HepG2 (cell line): Measurements from ENCODE around the gene VAV2. TPM values are rescaled to one million over a fixed set of nuclear protein-coding genes. Genes with fewer than 3 reads are reported as not detected.

Experiments used
- ATAC-seq: fragments of 200-7000 bp; cut with Tn5 transposase; 3 replicates; pipeline ENCODE4 v1.9.1; 2020; ENCODE audit warnings: mild to moderate bottlenecking, moderate library complexity
- BruUV-seq: library from RNA; stranded (reverse); fragments of 400-500 nt; replicated peaks from 2 replicates; lab custom pipeline; 2021; lab: Mats Ljungman, UMichigan
- CTCF ChIA-PET: fragments of 300-600 bp; formaldehyde crosslinking; extraction: SDS; loops from one replicate; lab custom pipeline; 2021; ENCODE audit warnings: low total read pairs, inconsistent platforms, low intra/inter-chr PET ratio; lab: Yijun Ruan, JAX
- POLR2A ChIA-PET: fragments of 350-600 bp; sonication (Branson Sonifier 250); formaldehyde crosslinking; loops from one replicate; lab custom pipeline; 2020; ENCODE audit warnings: antibody characterized with exemption, inconsistent platforms; lab: Yijun Ruan, JAX
- DNase-seq: peaks from one replicate; pipeline ENCODE4 v3.0.0-alpha.2; 2015; ENCODE audit warnings: low spot score
- FAIRE-seq: peaks from 3 replicates; lab custom pipeline; 2011; peaks lifted over from hg19 to GRCh38; lab: Jason Lieb, UNC
- H2AFZ ChIP-seq: one replicate; pipeline ENCODE4 v1.6.1; 2011; ENCODE audit warnings: low read length, inconsistent platforms
- H3K27ac ChIP-seq: fragments of 300-600 bp; 3 replicates; pipeline ENCODE4 v1.8.0; 2011; ENCODE audit warnings: mixed run types, mild to moderate bottlenecking, mixed read lengths, low read length, inconsistent platforms; ENCODE audit not compliant: insufficient read depth; ENCODE audit errors: extremely low read length
- H3K27me3 ChIP-seq, 2 experiments: fragments of 200-600 bp in 1 of 2; 2 replicates in 1 of 2; 3 replicates in 1 of 2; pipeline versions ENCODE4 v1.6.0 to v1.8.0; 2011; ENCODE audit warnings: low read length in 2 of 2, mild to moderate bottlenecking in 2 of 2, moderate library complexity in 2 of 2, inconsistent platforms in 1 of 2; ENCODE audit not compliant: insufficient read depth in 2 of 2, control insufficient read depth in 1 of 2
- H3K36me3 ChIP-seq, 2 experiments: fragments of 200-600 bp in 1 of 2; replicated peaks in 1 of 2; 2 replicates in 1 of 2; 3 replicates in 1 of 2; pipeline versions ENCODE4 v1.5.1 to v1.8.0; 2011; ENCODE audit warnings: low read length in 2 of 2, inconsistent platforms in 1 of 2; ENCODE audit not compliant: insufficient read depth in 2 of 2, control insufficient read depth in 1 of 2
- H3K4me1 ChIP-seq: 2 replicates; pipeline ENCODE4 v1.5.1; 2012; ENCODE audit warnings: low read length, inconsistent platforms; ENCODE audit not compliant: insufficient read depth
- H3K4me2 ChIP-seq: 2 replicates; pipeline ENCODE4 v1.6.0; 2011; ENCODE audit warnings: low read depth, low read length, inconsistent platforms
- H3K4me3 ChIP-seq, 3 experiments: fragments of 200-600 bp in 1 of 3; sonication (generic), shearing (Covaris generic) in 1 of 3; replicated peaks in 1 of 3; 2 replicates each; pipeline ENCODE4 v1.5.1; 2011 to 2016; ENCODE audit warnings: low read length in 3 of 3, inconsistent platforms in 2 of 3, low read depth in 2 of 3, mild to moderate bottlenecking in 2 of 3, control low read depth in 1 of 3, mixed read lengths in 1 of 3; ENCODE audit not compliant: insufficient read depth in 1 of 3
- H3K79me2 ChIP-seq: one replicate; pipeline ENCODE4 v1.6.1; 2011; ENCODE audit warnings: low read length, inconsistent platforms; ENCODE audit not compliant: insufficient read depth
- H3K9ac ChIP-seq: 2 replicates; pipeline ENCODE4 v1.6.0; 2011; ENCODE audit warnings: mild to moderate bottlenecking, low read depth, low read length, inconsistent platforms; ENCODE audit not compliant: insufficient read depth
- H3K9me3 ChIP-seq: 2 replicates; pipeline ENCODE4 v1.5.1; 2012; ENCODE audit warnings: mild to moderate bottlenecking, low read length
- H4K20me1 ChIP-seq: 2 replicates; pipeline ENCODE4 v1.6.0; 2011; ENCODE audit warnings: inconsistent platforms, mild to moderate bottlenecking, low read length, moderate library complexity; ENCODE audit not compliant: insufficient read depth
- BHLHE40 ChIP-seq: IDR thresholded peaks from 2 replicates; pipeline ENCODE4 v1.6.1; 2011; ENCODE audit warnings: low read length, improper control_type of control experiment
- ELF4 ChIP-seq: sonication (generic); formaldehyde crosslinking; IDR thresholded peaks from 2 replicates; pipeline ENCODE4 v1.5.0; 2020; ENCODE audit warnings: missing genetic modification reagents, mild to moderate bottlenecking, moderate library complexity, borderline replicate concordance
- HNF4A ChIP-seq: sonication (generic); formaldehyde crosslinking; IDR thresholded peaks from 2 replicates; pipeline ENCODE4 v1.4.0; 2020; ENCODE audit warnings: missing genetic modification reagents
- HNRNPL ChIP-seq: fragments of 200-400 bp; formaldehyde crosslinking; IDR thresholded peaks from 2 replicates; pipeline ENCODE4 v1.6.1; 2017; ENCODE audit warnings: mild to moderate bottlenecking, low read depth, low read length
- MED1 ChIP-seq: sonication (generic); formaldehyde crosslinking; IDR thresholded peaks from 2 replicates; pipeline ENCODE4 v1.4.0; 2020; ENCODE audit warnings: missing genetic modification reagents
- NCOR1 ChIP-seq: fragments of 200-600 bp; sonication (generic); IDR thresholded peaks from 2 replicates; pipeline ENCODE4 v1.7.0; 2017; ENCODE audit warnings: antibody characterized with exemption, low read length, borderline replicate concordance
- REPIN1 ChIP-seq: sonication (generic); formaldehyde crosslinking; IDR thresholded peaks from 2 replicates; pipeline ENCODE4 v1.8.0; 2022; ENCODE audit warnings: missing genetic modification reagents, low read depth, mild to moderate bottlenecking, borderline replicate concordance
- SCMH1 ChIP-seq: sonication (generic); formaldehyde crosslinking; IDR thresholded peaks from 2 replicates; pipeline ENCODE4 v1.9.0; 2021; ENCODE audit warnings: missing genetic modification reagents, mild to moderate bottlenecking, borderline replicate concordance
- SOX13 ChIP-seq, 3 experiments: fragments of 450-650 bp in 1 of 3; sonication (generic) in 1 of 3; formaldehyde crosslinking in 1 of 3; IDR thresholded peaks in 2 of 3; conservative IDR thresholded peaks in 1 of 3; 2 replicates each; pipeline versions ENCODE4 v1.5.0 to v1.6.1; 2016 to 2020; ENCODE audit warnings: antibody characterized with exemption in 1 of 3, mild to moderate bottlenecking in 1 of 3, missing compliant biosample characterization in 1 of 3, missing genetic modification reagents in 1 of 3, moderate library complexity in 1 of 3
- TRIM22 ChIP-seq: fragments of 450-650 bp; IDR thresholded peaks from 2 replicates; pipeline ENCODE4 v1.6.1; 2017
- ZKSCAN5 ChIP-seq: sonication (generic); formaldehyde crosslinking; IDR thresholded peaks from 2 replicates; pipeline ENCODE4 v1.5.1; 2020; ENCODE audit warnings: mild to moderate bottlenecking, missing genetic modification reagents
- ZNF382 ChIP-seq: sonication (generic); formaldehyde crosslinking; IDR thresholded peaks from 2 replicates; pipeline ENCODE4 v1.5.0; 2020; ENCODE audit warnings: missing genetic modification reagents, mild to moderate bottlenecking, borderline replicate concordance
- ZNF563 ChIP-seq: sonication (generic); formaldehyde crosslinking; IDR thresholded peaks from 2 replicates; pipeline ENCODE4 v1.8.0; 2022; ENCODE audit warnings: mild to moderate bottlenecking, moderate library complexity, missing genetic modification reagents
- ZNF577 ChIP-seq: sonication (generic); formaldehyde crosslinking; IDR thresholded peaks from 2 replicates; pipeline ENCODE4 v1.4.0; 2020; ENCODE audit warnings: mild to moderate bottlenecking, low read depth, missing genetic modification reagents, borderline replicate concordance
- ZSCAN22 ChIP-seq: sonication (generic); formaldehyde crosslinking; IDR thresholded peaks from 2 replicates; pipeline ENCODE4 v1.4.0; 2020; ENCODE audit warnings: mild to moderate bottlenecking, missing genetic modification reagents
- WGBS: methylation state at CpG from one replicate; pipeline ENCODE4 v1.1.6; 2017; ENCODE audit warnings: low lambda C conversion rate; 5-methylcytosine and 5-hydroxymethylcytosine counted together
- in situ Hi-C: cut with HindIII; loops from 2 replicates; pipeline ENCODE4 v1.10.0; 2017; ENCODE audit warnings: low pct_unique_long_range_greater_than_20kb; ENCODE audit not compliant: extremely low pct_ligation_motif_present
- intact Hi-C: fragments of 100-400 bp; cut with micrococcal nuclease; formaldehyde crosslinking; loops from one replicate; pipeline ENCODE4 v1.10.0; 2022; ENCODE audit not compliant: unreplicated experiment
- polyA plus RNA-seq, 8 experiments: library from polyadenylated mRNA; depleted of rRNA in 3 of 8; stranded (reverse) in 7 of 8; unstranded in 1 of 8; fragments of >200 nt; fragmentation: Illumina TruSeq in 4 of 8; extraction: Trizol in 4 of 8; gene quantifications; 2 replicates each; pipeline versions ENCODE4 v1.2.1 to v1.2.3, GENCODE V29; 2011 to 2016; ENCODE audit warnings: low read depth in 4 of 8, missing spikeins in 1 of 8, mixed read lengths in 1 of 8; ENCODE audit not compliant: insufficient read depth in 1 of 8
- total RNA-seq, 5 experiments: library from RNA; depleted of rRNA; stranded (reverse); fragments of >200 nt; fragmentation: Illumina TruSeq; extraction: Trizol; gene quantifications; 2 replicates each; pipeline ENCODE4 v1.2.3, GENCODE V29; 2016; ENCODE audit warnings: low read depth in 1 of 5
- TF ChIP-seq, protein P1 (sequence below): sonication (generic); formaldehyde crosslinking; conservative IDR thresholded peaks from 2 replicates; pipeline ENCODE4 v1.8.0; 2022; ENCODE audit warnings: low read depth, missing genetic modification reagents
- TF ChIP-seq, protein P2 (sequence below): sonication (generic); formaldehyde crosslinking; IDR thresholded peaks from 2 replicates; pipeline ENCODE4 v1.5.1; 2020; ENCODE audit warnings: missing genetic modification reagents, mild to moderate bottlenecking, borderline replicate concordance
- TF ChIP-seq, protein P3 (sequence below): sonication (generic); formaldehyde crosslinking; IDR thresholded peaks from 2 replicates; pipeline ENCODE4 v1.5.0; 2020; ENCODE audit warnings: missing genetic modification reagents, mild to moderate bottlenecking, borderline replicate concordance

The VAV2 gene
- total and polyA plus RNA-seq, 2 of the 13 experiments (the other 11 are each of a cell fraction or from before 2014, with no cell fraction given), result 22.5 to 22.9 TPM

DNA sequence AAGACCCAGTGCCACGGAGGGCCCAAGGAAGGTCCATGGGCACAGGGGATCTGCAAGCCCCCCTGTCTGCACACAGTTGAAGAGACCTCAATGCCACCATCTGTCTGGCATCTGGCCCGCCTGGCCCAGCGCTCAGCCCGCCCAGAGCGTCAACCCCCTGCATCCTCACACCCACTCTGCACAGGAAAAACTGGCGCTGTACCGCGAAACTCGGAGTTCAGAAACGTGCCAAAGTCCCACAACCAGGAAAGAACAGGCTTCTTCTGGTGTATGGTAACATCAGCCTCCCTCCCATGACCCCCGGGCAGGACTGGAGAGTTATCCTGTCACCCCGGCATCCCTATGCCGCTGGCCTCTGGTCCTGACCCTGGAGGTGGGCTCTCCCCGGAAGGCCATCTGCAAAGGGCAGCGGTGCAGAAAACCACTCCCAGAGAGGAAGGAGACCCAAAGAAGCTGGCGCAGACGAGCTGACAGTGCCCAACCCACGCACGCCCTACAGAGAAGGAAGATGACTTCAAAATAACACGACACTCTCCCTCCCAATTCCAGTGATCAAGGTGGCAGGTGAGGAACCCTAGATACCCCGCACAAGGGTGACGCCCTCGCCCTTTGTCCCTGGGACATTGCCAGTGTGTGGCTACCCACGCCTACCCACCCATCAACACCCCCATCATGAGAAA, 18.9 kb downstream of the VAV2 start:
- BruUV-seq, result no TSS peak
- TF ChIP-seq NCOR1 (no peak), ZNF382 (CRISPR knock-in tag) (no peak), ZNF563 (peak; percentile 36; the same call in 1 of the 2 replicates), MED1 (CRISPR knock-in tag) (no peak), ELF4 (no peak), HNRNPL (no peak), ZNF577 (CRISPR knock-in tag) (no peak), ZKSCAN5 (no peak), SOX13 (IDR thresholded peaks at IDR 0.05) (no peak), SOX13 (CRISPR knock-in tag; conservative IDR thresholded peaks at IDR 0.05 in 1 of 2, IDR thresholded peaks at IDR 0.05 in 1 of 2) (no peak), ZSCAN22 (CRISPR knock-in tag) (no peak), SCMH1 (CRISPR knock-in tag) (no peak), BHLHE40 (no peak), REPIN1 (no peak), TRIM22 (no peak), HNF4A (CRISPR knock-in tag) (no peak)
- TF ChIP-seq, protein P1, sequence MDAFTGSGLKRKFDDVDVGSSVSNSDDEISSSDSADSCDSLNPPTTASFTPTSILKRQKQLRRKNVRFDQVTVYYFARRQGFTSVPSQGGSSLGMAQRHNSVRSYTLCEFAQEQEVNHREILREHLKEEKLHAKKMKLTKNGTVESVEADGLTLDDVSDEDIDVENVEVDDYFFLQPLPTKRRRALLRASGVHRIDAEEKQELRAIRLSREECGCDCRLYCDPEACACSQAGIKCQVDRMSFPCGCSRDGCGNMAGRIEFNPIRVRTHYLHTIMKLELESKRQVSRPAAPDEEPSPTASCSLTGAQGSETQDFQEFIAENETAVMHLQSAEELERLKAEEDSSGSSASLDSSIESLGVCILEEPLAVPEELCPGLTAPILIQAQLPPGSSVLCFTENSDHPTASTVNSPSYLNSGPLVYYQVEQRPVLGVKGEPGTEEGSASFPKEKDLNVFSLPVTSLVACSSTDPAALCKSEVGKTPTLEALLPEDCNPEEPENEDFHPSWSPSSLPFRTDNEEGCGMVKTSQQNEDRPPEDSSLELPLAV, result no peak
- TF ChIP-seq, protein P2, sequence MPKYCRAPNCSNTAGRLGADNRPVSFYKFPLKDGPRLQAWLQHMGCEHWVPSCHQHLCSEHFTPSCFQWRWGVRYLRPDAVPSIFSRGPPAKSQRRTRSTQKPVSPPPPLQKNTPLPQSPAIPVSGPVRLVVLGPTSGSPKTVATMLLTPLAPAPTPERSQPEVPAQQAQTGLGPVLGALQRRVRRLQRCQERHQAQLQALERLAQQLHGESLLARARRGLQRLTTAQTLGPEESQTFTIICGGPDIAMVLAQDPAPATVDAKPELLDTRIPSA (CRISPR knock-in tag), result no peak
- TF ChIP-seq, protein P3, sequence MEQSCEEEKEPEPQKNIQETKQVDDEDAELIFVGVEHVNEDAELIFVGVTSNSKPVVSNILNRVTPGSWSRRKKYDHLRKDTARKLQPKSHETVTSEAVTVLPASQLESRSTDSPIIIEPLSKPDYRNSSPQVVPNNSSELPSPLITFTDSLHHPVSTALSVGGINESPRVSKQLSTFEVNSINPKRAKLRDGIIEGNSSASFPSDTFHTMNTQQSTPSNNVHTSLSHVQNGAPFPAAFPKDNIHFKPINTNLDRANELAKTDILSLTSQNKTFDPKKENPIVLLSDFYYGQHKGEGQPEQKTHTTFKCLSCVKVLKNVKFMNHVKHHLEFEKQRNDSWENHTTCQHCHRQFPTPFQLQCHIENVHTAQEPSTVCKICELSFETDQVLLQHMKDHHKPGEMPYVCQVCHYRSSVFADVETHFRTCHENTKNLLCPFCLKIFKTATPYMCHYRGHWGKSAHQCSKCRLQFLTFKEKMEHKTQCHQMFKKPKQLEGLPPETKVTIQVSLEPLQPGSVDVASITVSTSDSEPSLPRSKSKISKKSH (CRISPR knock-in tag), result no peak

More for the DNA sequence above, 18.9 kb downstream of the VAV2 start:
- ATAC-seq, result no peak
- Histone ChIP-seq H3K4me1 (peaks cover 80% of the 10 kb centered on the region), H4K20me1 (peaks cover 30% of the 10 kb centered on the region; the same call in 1 of the 2 replicates), H3K9me3 (no peaks in the 10 kb centered on the region), H2AFZ (no peak overlapping the region), H3K9ac (no peak overlapping the region), H3K4me3 (no peak overlapping the region), H3K27ac (peak overlapping the region; percentile 68), H3K4me2 (peak overlapping the region; percentile 62), H3K27me3 (no peaks in the 10 kb centered on the region), H3K79me2 (peaks cover 98% of the 10 kb centered on the region), H3K36me3 (peaks cover 3 to 8% of the 10 kb centered on the region in 2 experiments; a peak in 3 of 5 replicates)
- CTCF ChIA-PET, result no interaction called here
- intact Hi-C loops (no loop called here), in situ Hi-C loops (no loop called here)
- 95% methylated on average over 15 of the region's 24 CpGs for WGBS
- no peak for DNase-seq
- no peak for FAIRE-seq
- POLR2A ChIA-PET, result interaction anchor here (1.0 kb wide), 1 partner anchor 81 kb away, joined by 3 read pairs; no protein-coding TSS in a partner anchor
